HepG2 (cell line): Measurements from ENCODE around the gene SIRPB2. TPM values are rescaled to one million over a fixed set of nuclear protein-coding genes. Genes with fewer than 3 reads are reported as not detected.

Experiments
- ATAC-seq: fragments of 200-7000 bp; cut with Tn5 transposase; 3 replicates; pipeline ENCODE4 v1.9.1; 2020; ENCODE audit warnings: mild to moderate bottlenecking, moderate library complexity
- BruUV-seq: library from RNA; stranded (reverse); fragments of 400-500 nt; replicated peaks from 2 replicates; lab custom pipeline; 2021; lab: Mats Ljungman, UMichigan
- CTCF ChIA-PET: fragments of 300-600 bp; formaldehyde crosslinking; extraction: SDS; loops from one replicate; lab custom pipeline; 2021; ENCODE audit warnings: low total read pairs, inconsistent platforms, low intra/inter-chr PET ratio; lab: Yijun Ruan, JAX
- POLR2A ChIA-PET: fragments of 350-600 bp; sonication (Branson Sonifier 250); formaldehyde crosslinking; loops from one replicate; lab custom pipeline; 2020; ENCODE audit warnings: antibody characterized with exemption, inconsistent platforms; lab: Yijun Ruan, JAX
- DNase-seq: peaks from one replicate; pipeline ENCODE4 v3.0.0-alpha.2; 2015; ENCODE audit warnings: low spot score
- FAIRE-seq: peaks from 3 replicates; lab custom pipeline; 2011; peaks lifted over from hg19 to GRCh38; lab: Jason Lieb, UNC
- H2AFZ ChIP-seq: one replicate; pipeline ENCODE4 v1.6.1; 2011; ENCODE audit warnings: low read length, inconsistent platforms
- H3K27ac ChIP-seq: fragments of 300-600 bp; 3 replicates; pipeline ENCODE4 v1.8.0; 2011; ENCODE audit warnings: mixed run types, mild to moderate bottlenecking, mixed read lengths, low read length, inconsistent platforms; ENCODE audit not compliant: insufficient read depth; ENCODE audit errors: extremely low read length
- H3K27me3 ChIP-seq, 2 experiments: fragments of 200-600 bp in 1 of 2; 2 replicates in 1 of 2; 3 replicates in 1 of 2; pipeline versions ENCODE4 v1.6.0 to v1.8.0; 2011; ENCODE audit warnings: low read length in 2 of 2, mild to moderate bottlenecking in 2 of 2, moderate library complexity in 2 of 2, inconsistent platforms in 1 of 2; ENCODE audit not compliant: insufficient read depth in 2 of 2, control insufficient read depth in 1 of 2
- H3K36me3 ChIP-seq, 2 experiments: fragments of 200-600 bp in 1 of 2; replicated peaks in 1 of 2; 2 replicates in 1 of 2; 3 replicates in 1 of 2; pipeline versions ENCODE4 v1.5.1 to v1.8.0; 2011; ENCODE audit warnings: low read length in 2 of 2, inconsistent platforms in 1 of 2; ENCODE audit not compliant: insufficient read depth in 2 of 2, control insufficient read depth in 1 of 2
- H3K4me1 ChIP-seq: 2 replicates; pipeline ENCODE4 v1.5.1; 2012; ENCODE audit warnings: low read length, inconsistent platforms; ENCODE audit not compliant: insufficient read depth
- H3K4me2 ChIP-seq: 2 replicates; pipeline ENCODE4 v1.6.0; 2011; ENCODE audit warnings: low read depth, low read length, inconsistent platforms
- H3K4me3 ChIP-seq, 3 experiments: fragments of 200-600 bp in 1 of 3; sonication (generic), shearing (Covaris generic) in 1 of 3; replicated peaks in 1 of 3; 2 replicates each; pipeline ENCODE4 v1.5.1; 2011 to 2016; ENCODE audit warnings: low read length in 3 of 3, inconsistent platforms in 2 of 3, low read depth in 2 of 3, mild to moderate bottlenecking in 2 of 3, control low read depth in 1 of 3, mixed read lengths in 1 of 3; ENCODE audit not compliant: insufficient read depth in 1 of 3
- H3K79me2 ChIP-seq: one replicate; pipeline ENCODE4 v1.6.1; 2011; ENCODE audit warnings: low read length, inconsistent platforms; ENCODE audit not compliant: insufficient read depth
- H3K9ac ChIP-seq: 2 replicates; pipeline ENCODE4 v1.6.0; 2011; ENCODE audit warnings: mild to moderate bottlenecking, low read depth, low read length, inconsistent platforms; ENCODE audit not compliant: insufficient read depth
- H3K9me3 ChIP-seq: 2 replicates; pipeline ENCODE4 v1.5.1; 2012; ENCODE audit warnings: mild to moderate bottlenecking, low read length
- H4K20me1 ChIP-seq: 2 replicates; pipeline ENCODE4 v1.6.0; 2011; ENCODE audit warnings: inconsistent platforms, mild to moderate bottlenecking, low read length, moderate library complexity; ENCODE audit not compliant: insufficient read depth
- AFF4 ChIP-seq: sonication (generic); formaldehyde crosslinking; IDR thresholded peaks from 2 replicates; pipeline ENCODE4 v1.4.0; 2020; ENCODE audit warnings: missing genetic modification reagents
- DPF2 ChIP-seq: sonication (generic); formaldehyde crosslinking; IDR thresholded peaks from 2 replicates; pipeline ENCODE4 v1.4.0; 2020; ENCODE audit warnings: mild to moderate bottlenecking, low read depth, missing genetic modification reagents, borderline replicate concordance
- GFI1 ChIP-seq: sonication (generic); formaldehyde crosslinking; IDR thresholded peaks from 2 replicates; pipeline ENCODE4 v1.5.0; 2020; ENCODE audit warnings: missing genetic modification reagents, mild to moderate bottlenecking, borderline replicate concordance
- IKZF4 ChIP-seq: sonication (generic); formaldehyde crosslinking; IDR thresholded peaks from 2 replicates; pipeline ENCODE4 v1.5.1; 2020; ENCODE audit warnings: borderline replicate concordance, mild to moderate bottlenecking, low read depth, missing genetic modification reagents; ENCODE audit errors: not compliant biosample characterization
- NKX3-1 ChIP-seq: sonication (generic); formaldehyde crosslinking; IDR thresholded peaks from 2 replicates; pipeline ENCODE4 v1.5.0; 2020; ENCODE audit warnings: missing genetic modification reagents
- THAP8 ChIP-seq: sonication (generic); formaldehyde crosslinking; IDR thresholded peaks from 2 replicates; pipeline ENCODE4 v1.5.1; 2020; ENCODE audit warnings: missing genetic modification reagents, mild to moderate bottlenecking, borderline replicate concordance
- ZFX ChIP-seq: sonication (generic); formaldehyde crosslinking; IDR thresholded peaks from 2 replicates; pipeline ENCODE4 v1.4.0; 2020; ENCODE audit warnings: mild to moderate bottlenecking, low read depth, missing genetic modification reagents, moderate library complexity
- WGBS: methylation state at CpG from one replicate; pipeline ENCODE4 v1.1.6; 2017; ENCODE audit warnings: low lambda C conversion rate; 5-methylcytosine and 5-hydroxymethylcytosine counted together
- in situ Hi-C: cut with HindIII; loops from 2 replicates; pipeline ENCODE4 v1.10.0; 2017; ENCODE audit warnings: low pct_unique_long_range_greater_than_20kb; ENCODE audit not compliant: extremely low pct_ligation_motif_present
- intact Hi-C: fragments of 100-400 bp; cut with micrococcal nuclease; formaldehyde crosslinking; loops from one replicate; pipeline ENCODE4 v1.10.0; 2022; ENCODE audit not compliant: unreplicated experiment
- polyA plus RNA-seq, 8 experiments: library from polyadenylated mRNA; depleted of rRNA in 3 of 8; stranded (reverse) in 7 of 8; unstranded in 1 of 8; fragments of >200 nt; fragmentation: Illumina TruSeq in 4 of 8; extraction: Trizol in 4 of 8; gene quantifications; 2 replicates each; pipeline versions ENCODE4 v1.2.1 to v1.2.3, GENCODE V29; 2011 to 2016; ENCODE audit warnings: low read depth in 4 of 8, missing spikeins in 1 of 8, mixed read lengths in 1 of 8; ENCODE audit not compliant: insufficient read depth in 1 of 8
- total RNA-seq, 5 experiments: library from RNA; depleted of rRNA; stranded (reverse); fragments of >200 nt; fragmentation: Illumina TruSeq; extraction: Trizol; gene quantifications; 2 replicates each; pipeline ENCODE4 v1.2.3, GENCODE V29; 2016; ENCODE audit warnings: low read depth in 1 of 5
- TF ChIP-seq, protein P1 (sequence below): sonication (generic); formaldehyde crosslinking; IDR thresholded peaks from 2 replicates; pipeline ENCODE4 v1.5.1; 2020; ENCODE audit warnings: mild to moderate bottlenecking, missing genetic modification reagents, borderline replicate concordance

The SIRPB2 gene
- total and polyA plus RNA-seq, 2 of the 13 experiments (the other 11 are each of a cell fraction or from before 2014, with no cell fraction given): not detected

- intact Hi-C loops (no loop called here), in situ Hi-C loops (no loop called here)
- Histone ChIP-seq H3K4me3 (no peak overlapping the region), H3K27ac (no peak overlapping the region), H3K36me3 (no peaks in the 10 kb centered on the region), H3K4me2 (no peak overlapping the region), H3K9ac (no peak overlapping the region), H3K79me2 (no peaks in the 10 kb centered on the region), H3K9me3 (no peaks in the 10 kb centered on the region), H4K20me1 (no peaks in the 10 kb centered on the region), H3K27me3 (no peaks in the 10 kb centered on the region), H3K4me1 (peaks cover 12% of the 10 kb centered on the region), H2AFZ (no peak overlapping the region)
- ATAC-seq (peak; percentile 56), DNase-seq (peak; percentile 25), FAIRE-seq (no peak)
- WGBS: 35% methylated on average over 3 of the region's 3 CpGs
- BruUV-seq: no TSS peak
- ChIA-PET CTCF (no interaction called here), POLR2A (no interaction called here)
- TF ChIP-seq, protein P1, sequence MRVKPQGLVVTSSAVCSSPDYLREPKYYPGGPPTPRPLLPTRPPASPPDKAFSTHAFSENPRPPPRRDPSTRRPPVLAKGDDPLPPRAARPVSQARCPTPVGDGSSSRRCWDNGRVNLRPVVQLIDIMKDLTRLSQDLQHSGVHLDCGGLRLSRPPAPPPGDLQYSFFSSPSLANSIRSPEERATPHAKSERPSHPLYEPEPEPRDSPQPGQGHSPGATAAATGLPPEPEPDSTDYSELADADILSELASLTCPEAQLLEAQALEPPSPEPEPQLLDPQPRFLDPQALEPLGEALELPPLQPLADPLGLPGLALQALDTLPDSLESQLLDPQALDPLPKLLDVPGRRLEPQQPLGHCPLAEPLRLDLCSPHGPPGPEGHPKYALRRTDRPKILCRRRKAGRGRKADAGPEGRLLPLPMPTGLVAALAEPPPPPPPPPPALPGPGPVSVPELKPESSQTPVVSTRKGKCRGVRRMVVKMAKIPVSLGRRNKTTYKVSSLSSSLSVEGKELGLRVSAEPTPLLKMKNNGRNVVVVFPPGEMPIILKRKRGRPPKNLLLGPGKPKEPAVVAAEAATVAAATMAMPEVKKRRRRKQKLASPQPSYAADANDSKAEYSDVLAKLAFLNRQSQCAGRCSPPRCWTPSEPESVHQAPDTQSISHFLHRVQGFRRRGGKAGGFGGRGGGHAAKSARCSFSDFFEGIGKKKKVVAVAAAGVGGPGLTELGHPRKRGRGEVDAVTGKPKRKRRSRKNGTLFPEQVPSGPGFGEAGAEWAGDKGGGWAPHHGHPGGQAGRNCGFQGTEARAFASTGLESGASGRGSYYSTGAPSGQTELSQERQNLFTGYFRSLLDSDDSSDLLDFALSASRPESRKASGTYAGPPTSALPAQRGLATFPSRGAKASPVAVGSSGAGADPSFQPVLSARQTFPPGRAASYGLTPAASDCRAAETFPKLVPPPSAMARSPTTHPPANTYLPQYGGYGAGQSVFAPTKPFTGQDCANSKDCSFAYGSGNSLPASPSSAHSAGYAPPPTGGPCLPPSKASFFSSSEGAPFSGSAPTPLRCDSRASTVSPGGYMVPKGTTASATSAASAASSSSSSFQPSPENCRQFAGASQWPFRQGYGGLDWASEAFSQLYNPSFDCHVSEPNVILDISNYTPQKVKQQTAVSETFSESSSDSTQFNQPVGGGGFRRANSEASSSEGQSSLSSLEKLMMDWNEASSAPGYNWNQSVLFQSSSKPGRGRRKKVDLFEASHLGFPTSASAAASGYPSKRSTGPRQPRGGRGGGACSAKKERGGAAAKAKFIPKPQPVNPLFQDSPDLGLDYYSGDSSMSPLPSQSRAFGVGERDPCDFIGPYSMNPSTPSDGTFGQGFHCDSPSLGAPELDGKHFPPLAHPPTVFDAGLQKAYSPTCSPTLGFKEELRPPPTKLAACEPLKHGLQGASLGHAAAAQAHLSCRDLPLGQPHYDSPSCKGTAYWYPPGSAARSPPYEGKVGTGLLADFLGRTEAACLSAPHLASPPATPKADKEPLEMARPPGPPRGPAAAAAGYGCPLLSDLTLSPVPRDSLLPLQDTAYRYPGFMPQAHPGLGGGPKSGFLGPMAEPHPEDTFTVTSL (CRISPR knock-in tag): no peak
- TF ChIP-seq IKZF4 (CRISPR knock-in tag) (no peak), DPF2 (CRISPR knock-in tag) (no peak), THAP8 (CRISPR knock-in tag) (no peak), ZFX (CRISPR knock-in tag) (no peak), GFI1 (CRISPR knock-in tag) (no peak), AFF4 (no peak), NKX3-1 (CRISPR knock-in tag) (no peak)
These were observed 63.7 kb downstream of the SIRPB2 start for GRCh38 chr20:1427457-1428054.
